RWPE1 (cell line): ENCODE results near the gene ZFP62.
A peak's percentile ranks its signal among the peaks of the same experiment; 100 is the strongest.

ENCODE experiments used
- CTCF ChIA-PET: fragments of 350-600 bp; sonication (Branson Sonifier 250); formaldehyde crosslinking; extraction: SDS; loops from one replicate; lab custom pipeline; 2021; lab: Yijun Ruan, JAX
- POLR2A ChIA-PET: fragments of 400-600 bp; formaldehyde crosslinking; extraction: SDS; loops from one replicate; lab custom pipeline; 2020; ENCODE audit warnings: antibody characterized with exemption; ENCODE audit not compliant: low non-redundant PET; lab: Yijun Ruan, JAX
- DNase-seq: peaks from one replicate; pipeline ENCODE4 v3.0.0; 2012; ENCODE audit warnings: low spot score
- H3K27ac ChIP-seq: fragments of 450-650 bp; 2 replicates; pipeline ENCODE4 v1.5.1; 2017
- CTCF ChIP-seq: fragments of 450-650 bp; conservative IDR thresholded peaks from 2 replicates; pipeline ENCODE4 v1.5.1; 2017; ENCODE audit warnings: low read depth, mild to moderate bottlenecking

Gene ZFP62

GRCh38 chr5:180860887-180861822, at the start of gene ZFP62:
ZFP62 (minus strand) TSS chr5:180861276; CDS start chr5:180861219, 57 bp downstream.
- POLR2A ChIA-PET, result interaction anchor here (1.0 kb wide), 1 partner anchor 30 kb away, joined by 3 read pairs; no protein-coding TSS in a partner anchor
- H3K27ac ChIP-seq, result peak within 1 kb of the TSS; percentile 95
- CTCF ChIA-PET, result interaction anchor here (1.3 kb wide), 1 partner anchor 8 kb away, joined by 3 read pairs; no protein-coding TSS in a partner anchor
- peak; percentile 23; the same call in 1 of the 2 replicates for TF ChIP-seq CTCF
- peak; percentile 94 for DNase-seq

- CTCF ChIA-PET, result no interaction called here
- H3K27ac ChIP-seq, result no peak overlapping the region
- POLR2A ChIA-PET, result no interaction called here
- no peak for TF ChIP-seq CTCF
- peak; percentile 61 for DNase-seq
Measured at GRCh38 chr5:180910735-180911134, 49.7 kb upstream of the ZFP62 start.

GRCh38 chr5:180910182-180910581, 49.1 kb upstream of the ZFP62 start:
- CTCF ChIA-PET, result no interaction called here
- POLR2A ChIA-PET, result no interaction called here
- no peak overlapping the region for H3K27ac ChIP-seq
- no peak for TF ChIP-seq CTCF
- no peak for DNase-seq

- CTCF ChIA-PET, result no interaction called here
- DNase-seq, result no peak
- no peak overlapping the region for H3K27ac ChIP-seq
- POLR2A ChIA-PET, result no interaction called here
- TF ChIP-seq CTCF, result no peak
Measured at GRCh38 chr5:180909782-180910181, 48.7 kb upstream of the ZFP62 start.

GRCh38 chr5:180908998-180909731, 48.1 kb upstream of the ZFP62 start:
- TF ChIP-seq CTCF, result no peak
- no peak overlapping the region for H3K27ac ChIP-seq
- DNase-seq, result no peak

GRCh38 chr5:180908400-180908799, 47.3 kb upstream of the ZFP62 start:
- ChIA-PET POLR2A (no interaction called here), CTCF (no interaction called here)
- DNase-seq, result no peak
- H3K27ac ChIP-seq, result no peak overlapping the region
- no peak for TF ChIP-seq CTCF

More at GRCh38 chr5:180908998-180909731, 48.1 kb upstream of the ZFP62 start:
- CTCF ChIA-PET, result no interaction called here
- POLR2A ChIA-PET, result no interaction called here
